COLO668 (cell line): ENCODE results near the gene KCNK4.

Experiments
- DNase-seq: peaks from one replicate; lab custom pipeline; 2025; ENCODE audit not compliant: unreplicated experiment; lab: John Stamatoyannopoulos, UW

Gene KCNK4

DNA sequence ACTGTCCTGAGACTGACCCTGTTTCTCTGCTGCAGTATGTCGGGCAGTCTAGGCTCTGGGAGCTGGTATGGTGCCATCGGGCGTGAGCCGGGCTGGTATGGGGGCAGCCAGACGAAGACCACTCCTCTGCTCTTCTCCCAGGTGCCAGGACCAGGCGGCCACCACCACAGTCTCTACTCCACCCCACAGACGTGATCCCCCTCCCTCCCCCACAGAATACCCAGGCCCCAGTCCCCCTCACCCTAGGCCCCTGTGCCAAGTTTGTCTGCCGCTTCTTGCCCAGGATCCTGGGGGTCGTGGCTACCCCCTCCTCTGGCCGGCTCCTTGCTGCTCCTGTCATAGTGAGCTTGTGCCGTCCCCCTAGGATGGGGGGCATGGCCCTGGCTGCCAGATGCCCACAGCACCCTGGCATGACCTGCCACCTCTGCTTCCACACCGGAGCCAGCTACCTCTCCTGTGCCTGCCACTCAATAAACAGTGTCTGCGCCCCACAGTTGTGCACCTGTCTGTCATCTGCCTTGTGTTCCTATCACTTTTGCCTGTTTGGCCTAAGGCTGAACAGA lies 2.0 kb upstream of the KCNK4 start:
- no peak for DNase-seq

DNA sequence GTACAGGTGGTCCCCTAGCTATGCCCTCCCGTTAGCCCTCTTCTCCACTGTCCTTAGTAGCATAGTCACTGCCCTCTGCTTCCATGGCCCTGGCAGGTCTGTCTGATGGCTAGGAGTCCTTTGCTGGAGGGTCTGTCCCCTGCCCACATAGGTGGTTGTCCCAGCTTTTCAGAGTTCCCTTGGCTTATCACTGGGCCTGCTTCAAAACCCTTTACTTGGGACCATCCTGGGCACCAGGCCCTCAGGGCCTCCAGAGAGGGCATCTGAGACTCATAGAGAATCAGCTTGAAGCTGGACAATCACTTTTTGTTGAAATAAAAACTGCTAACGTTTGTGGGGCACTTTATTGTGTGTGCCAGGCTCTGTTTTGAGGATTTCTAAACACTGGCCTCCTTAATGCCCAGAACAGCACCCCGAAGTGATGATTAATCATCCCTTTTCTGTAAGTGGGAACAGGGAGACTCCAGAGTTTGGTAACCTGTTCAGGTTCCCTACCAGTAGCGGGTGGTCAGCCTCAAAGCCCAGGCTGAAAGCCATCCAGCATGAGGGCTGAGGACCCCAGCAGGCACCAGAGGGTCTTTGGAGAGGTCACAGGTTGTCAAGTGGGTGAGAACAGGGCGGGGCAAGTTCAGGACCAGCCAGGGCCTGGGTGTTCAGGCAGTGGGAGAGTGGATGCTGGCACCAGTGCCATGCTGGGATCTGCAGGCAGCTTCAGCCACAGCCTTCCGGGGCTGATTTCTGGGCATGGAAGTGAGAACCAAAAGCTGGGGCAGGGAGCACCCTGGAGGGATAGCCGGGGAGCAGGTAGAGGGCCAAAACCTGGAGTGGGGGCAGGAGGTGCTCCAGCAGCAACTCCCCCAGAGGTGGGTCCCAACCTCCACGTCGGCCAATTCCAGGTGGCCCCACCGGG lies 495 bp upstream of the KCNK4 start:
- no peak for DNase-seq

DNA sequence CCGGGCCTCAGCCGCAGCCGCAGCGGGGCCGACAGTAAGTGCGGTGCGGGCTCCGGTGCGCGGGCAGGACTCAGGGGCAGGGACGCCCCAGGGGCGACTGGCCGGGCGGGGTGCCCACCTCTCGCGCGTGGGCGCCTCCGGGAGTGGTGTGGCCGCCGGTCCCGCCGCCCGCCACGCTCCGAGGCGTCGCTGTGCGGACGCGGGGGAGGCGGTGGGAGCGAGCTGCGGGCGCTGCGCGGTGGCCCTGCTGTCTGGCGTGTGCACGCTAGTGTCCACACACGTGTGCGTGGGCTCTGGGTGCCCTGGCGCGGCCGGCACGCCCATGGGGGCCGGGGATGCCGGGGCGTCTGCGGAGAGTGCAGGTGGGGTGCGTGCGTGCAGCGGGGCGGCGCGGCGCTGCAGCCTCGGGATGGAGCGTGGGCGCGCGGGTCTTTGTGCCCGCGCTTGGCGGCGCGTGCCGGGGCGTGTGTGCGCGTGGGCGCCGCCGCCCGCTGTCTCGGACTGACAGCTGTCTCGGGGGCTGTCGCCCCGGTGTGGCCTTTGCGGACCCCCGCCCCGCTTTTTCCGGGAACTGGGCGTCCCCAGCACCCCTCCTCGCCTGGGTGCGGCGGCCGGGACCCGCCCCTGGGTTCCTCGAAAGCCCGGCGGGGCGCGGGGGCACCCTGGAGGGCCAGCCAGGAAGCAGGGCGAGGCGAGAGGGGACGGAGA lies 804 bp downstream of the KCNK4 start:
- no peak for DNase-seq

DNA sequence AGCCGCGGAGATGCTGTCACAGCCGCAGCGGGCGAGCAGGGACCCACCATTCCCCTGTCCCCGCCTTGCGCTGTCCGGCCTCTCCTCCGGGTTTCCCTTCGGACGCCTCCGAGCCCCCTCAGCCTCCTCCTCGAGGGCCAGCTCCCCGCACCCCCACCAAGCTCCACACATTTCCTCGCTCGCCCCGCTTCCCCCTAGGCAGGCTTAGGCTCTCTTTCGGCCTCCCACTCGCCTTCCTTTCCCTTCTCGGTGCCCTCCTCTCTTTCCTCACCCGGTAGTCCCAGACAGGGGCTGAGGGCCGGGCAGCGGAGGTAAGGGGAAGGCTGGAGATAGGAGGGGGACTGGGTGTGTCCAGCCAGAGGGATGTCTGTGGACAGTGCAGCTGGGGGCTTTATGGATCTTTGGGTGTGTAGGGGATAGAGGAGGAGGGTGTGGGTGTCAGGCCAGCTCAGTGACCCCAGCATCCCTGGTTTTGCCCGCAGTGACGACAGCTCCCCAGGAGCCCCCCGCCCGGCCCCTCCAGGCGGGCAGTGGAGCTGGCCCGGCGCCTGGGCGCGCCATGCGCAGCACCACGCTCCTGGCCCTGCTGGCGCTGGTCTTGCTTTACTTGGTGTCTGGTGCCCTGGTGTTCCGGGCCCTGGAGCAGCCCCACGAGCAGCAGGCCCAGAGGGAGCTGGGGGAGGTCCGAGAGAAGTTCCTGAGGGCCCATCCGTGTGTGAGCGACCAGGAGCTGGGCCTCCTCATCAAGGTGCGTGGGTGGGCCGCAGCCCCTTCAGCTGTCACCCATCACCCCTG lies 1.6 kb downstream of the KCNK4 start:
- DNase-seq, result no peak

- DNase-seq, result no peak
These were observed 3.7 kb downstream of the KCNK4 start for GRCh38 chr11:64294774-64295173.

DNA sequence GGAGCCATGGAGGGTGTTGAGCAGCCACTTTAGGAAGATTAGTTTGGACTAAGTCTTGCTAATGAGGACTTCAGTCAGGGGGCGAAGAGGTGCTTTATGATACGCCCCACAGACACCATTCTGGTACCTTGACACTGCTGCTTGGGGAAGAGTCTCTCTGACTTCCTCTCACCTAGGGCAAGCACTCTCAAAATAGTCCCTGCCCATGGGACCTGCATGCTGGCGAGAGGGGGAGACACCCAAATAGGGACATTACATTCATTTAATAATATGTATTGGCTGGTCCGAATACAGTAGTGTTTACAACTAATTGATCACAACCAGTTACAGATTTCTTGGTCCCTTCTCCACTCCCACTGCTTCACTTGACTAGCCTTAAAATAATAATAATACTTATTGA lies 4.7 kb downstream of the KCNK4 start:
- DNase-seq, result no peak

GRCh38 chr11:64296236-64296635 lies 5.1 kb downstream of the KCNK4 start:
- DNase-seq, result no peak

GRCh38 chr11:64296830-64297698 lies 6.0 kb downstream of the KCNK4 start:
- no peak for DNase-seq

- no peak for DNase-seq
These were observed 6.7 kb downstream of the KCNK4 start for GRCh38 chr11:64297699-64298358.

DNA sequence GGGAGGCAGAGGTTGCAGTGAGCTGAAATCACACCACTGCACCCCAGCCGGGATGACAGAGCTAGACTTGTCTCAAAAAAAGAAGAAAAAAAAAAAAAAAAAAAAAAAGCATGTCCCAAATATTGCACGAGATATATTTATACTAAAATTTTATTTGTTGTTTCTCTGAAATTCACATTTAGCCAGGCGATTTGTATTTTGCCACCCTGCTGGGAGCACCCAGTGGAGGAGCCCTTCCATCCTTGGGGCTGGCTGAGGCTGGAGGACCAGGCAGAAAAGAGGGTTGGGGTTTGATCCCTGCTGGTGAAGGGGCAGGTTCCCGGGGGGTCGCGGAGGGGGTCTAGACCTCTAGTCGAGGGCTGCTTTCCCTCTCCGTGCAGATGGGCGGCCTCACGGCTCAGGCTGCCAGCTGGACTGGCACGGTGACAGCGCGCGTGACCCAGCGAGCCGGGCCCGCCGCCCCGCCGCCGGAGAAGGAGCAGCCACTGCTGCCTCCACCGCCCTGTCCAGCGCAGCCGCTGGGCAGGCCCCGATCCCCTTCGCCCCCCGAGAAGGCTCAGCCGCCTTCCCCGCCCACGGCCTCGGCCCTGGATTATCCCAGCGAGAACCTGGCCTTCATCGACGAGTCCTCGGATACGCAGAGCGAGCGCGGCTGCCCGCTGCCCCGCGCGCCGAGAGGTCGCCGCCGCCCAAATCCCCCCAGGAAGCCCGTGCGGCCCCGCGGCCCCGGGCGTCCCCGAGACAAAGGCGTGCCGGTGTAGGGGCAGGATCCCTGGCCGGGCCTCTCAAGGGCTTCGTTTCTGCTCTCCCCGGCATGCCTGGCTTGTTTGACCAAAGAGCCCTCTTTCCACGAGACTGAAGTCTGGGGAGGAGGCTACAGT lies 8.1 kb downstream of the KCNK4 start:
- peak; percentile 30 for DNase-seq

GRCh38 chr11:64299847-64300648 lies 8.9 kb downstream of the KCNK4 start, which contains the start of gene CATSPERZ:
Gene CATSPERZ, plus strand, starts transcription at chr11:64300358. Its CDS starts 53 bp downstream, at chr11:64300411.
- no peak for DNase-seq

GRCh38 chr11:64303109-64304031 lies 12.3 kb downstream of the KCNK4 start:
- DNase-seq, result no peak

DNA sequence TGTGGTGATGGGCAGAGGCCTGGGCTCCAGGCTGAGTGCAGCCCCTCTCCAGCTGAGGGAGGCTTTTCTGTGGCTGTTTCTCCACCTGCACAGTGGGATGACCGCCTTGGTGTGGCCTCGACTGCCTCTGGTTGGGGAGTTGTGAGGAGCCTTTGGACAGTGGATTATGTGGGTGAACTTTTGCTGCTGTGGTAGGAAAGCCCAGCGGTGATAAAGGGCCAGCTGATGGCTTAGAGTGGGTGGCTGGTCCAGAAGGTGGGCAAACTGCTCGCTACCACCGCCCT lies 12.9 kb downstream of the KCNK4 start:
- DNase-seq, result no peak

GRCh38 chr11:64304316-64305072 lies 13.4 kb downstream of the KCNK4 start:
- DNase-seq, result peak; percentile 93

DNA sequence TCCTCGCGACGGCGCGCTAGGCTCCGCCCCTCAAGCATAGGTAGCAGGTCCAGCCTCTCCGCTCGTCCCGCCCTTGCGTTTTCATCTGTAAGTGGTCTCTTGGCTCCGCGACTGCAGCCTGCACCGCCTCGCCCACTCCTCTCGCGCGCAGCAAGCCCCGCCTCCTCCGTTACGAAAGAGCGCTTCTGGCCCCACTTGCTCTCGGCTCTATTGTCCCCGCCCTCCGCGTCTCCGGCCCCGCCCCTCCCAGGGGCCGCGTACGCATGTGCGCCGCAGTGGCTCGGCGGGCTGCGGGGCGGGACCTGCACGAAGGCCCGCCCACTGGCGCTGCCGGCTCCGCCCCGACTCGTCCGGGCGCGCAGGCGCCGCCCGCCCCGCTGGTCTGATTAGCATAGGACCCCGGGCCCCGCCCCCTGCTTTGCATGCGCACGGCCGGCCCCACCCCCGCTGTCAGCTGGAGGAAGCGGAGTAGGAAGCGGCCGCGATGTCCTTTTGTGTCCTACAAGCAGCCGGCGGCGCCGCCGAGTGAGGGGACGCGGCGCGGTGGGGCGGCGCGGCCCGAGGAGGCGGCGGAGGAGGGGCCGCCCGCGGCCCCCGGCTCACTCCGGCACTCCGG lies 14.1 kb downstream of the KCNK4 start, which contains the start of gene ESRRA:
ESRRA (plus strand) TSS at position 450 of the 616 bp plus-strand sequence. CDS start 1,656 bp downstream, outside the sequence.
- peak; percentile 100 for DNase-seq
